ENCODE results near the gene APLN.

Gene APLN

DNA sequence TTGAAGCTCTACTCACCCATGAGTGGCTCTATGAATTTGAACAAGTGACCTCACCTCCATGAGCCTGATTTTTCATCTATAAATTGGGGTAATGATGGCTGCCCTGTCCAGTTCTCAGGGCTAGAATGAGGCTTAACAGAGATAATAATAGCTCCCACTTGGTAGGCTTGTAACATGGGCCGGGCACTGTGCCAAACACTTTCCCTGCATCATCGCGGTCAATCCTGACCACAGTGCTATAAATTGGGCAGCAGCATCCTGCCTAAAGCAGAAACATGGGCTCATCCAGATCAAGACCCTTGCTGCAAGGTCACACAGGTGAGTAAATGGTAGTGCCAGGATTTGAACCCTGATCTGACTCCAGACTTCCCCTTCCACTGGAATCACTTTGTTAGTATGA lies 12.8 kb downstream of the APLN start:
- no peak for DNase-seq (ENCODE audit: low read depth in 1 of 2, low spot score in 1 of 2)

DNA sequence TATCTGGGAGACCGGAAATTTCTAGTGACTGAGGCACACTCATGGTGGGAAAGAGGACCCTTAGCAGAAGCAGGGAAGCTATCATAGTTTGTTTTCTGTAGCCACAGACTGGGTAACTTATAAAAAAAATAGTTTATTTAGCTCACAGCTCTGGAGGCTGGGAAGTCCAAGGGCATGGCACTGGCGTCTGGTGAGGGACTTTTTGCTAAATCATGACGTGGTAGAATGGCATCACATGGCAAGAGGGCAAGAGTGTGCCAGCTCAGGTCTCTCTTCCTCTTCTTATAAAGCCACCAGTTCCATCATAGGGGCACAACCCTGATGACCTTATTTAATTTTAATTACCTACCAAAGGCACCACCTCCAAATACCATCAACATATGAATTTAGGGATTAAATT lies 13.3 kb downstream of the APLN start:
- no peak for DNase-seq (ENCODE audit: low read depth in 1 of 2, low spot score in 1 of 2)

DNA sequence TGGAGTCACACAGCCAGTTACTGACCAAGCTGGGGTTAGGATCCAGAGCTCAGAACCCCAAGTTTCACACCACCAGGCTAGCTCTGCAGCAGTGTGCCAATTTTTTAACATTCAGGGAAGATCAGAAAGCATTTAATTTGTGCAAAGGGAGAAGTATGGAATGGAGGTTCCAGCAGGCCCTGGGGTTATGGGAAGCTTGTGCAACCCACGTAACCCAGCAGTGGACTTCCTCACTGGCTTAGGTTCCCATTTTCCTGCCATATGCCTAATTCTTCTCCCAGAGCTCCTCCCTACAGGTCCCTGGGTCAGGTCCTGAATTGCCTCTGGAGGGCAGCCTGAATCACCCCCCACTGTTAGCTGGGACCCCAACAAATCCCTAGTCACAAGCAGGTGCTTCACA lies 14.0 kb downstream of the APLN start:
- DNase-seq (ENCODE audit: low read depth in 1 of 2, low spot score in 1 of 2): no peak

DNA sequence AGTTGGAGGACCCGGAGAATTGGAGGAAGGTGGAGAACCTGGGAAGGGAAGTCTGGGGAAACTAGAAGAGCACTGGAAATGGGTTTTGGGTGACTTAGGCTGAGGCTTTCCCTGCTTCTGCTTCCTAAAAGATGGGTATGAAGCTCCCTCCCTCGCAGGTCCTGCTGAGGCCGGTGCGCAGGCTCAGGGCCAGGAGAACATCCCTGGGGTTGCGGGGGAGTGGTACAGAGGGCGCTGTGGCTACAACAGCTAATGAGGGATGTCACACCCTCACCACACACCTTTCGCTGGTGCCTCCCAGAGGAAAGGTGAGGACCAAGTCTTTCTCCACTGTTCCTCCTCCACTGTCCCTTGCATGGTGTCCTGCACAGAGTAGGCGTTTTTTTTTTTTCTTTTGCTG lies 15.8 kb downstream of the APLN start:
- no peak for DNase-seq (ENCODE audit: low read depth in 1 of 2, low spot score in 1 of 2)

DNA sequence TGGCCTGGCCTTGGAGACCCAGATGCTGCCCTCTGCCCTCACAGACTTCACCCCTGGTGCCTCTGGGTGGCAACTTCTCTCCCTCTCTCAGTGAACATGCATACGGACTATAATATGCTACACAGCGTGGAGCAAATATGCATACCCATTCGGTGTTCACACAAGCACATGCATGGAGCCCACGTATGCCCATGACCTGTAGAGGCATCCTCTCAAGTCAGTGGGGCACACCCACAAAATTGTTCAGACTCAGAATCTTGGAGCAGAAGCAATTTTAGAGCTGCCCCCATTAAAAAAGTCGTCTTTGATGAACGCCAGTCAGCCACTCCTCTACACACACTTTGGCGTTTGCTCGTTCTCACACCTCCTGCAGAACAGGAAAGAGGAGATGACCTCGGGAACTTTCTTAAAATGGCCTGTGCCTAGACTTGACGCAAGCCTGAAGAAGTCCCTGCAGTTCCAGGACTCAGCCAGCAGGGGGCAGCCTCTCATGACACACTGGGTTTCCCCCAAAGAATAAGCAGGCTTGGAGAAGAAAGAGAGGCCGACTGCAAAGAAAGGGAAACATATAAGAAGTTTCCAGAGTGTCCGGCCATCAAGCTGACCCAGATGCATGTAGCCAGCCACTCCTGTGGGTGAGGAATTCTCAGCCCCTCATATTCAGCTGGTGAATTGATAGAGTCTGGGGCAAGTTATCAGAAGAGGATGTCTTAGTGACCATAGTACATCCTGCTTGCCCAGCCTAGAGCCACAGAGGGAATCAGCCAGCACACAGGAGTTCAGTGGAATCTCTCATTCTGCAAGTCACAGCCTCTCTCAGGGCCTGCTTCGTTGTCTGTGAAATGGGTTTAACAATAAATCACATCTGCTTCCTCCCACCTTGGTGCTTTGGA lies 17.3 kb downstream of the APLN start:
- DNase-seq (ENCODE audit: low read depth in 1 of 2, low spot score in 1 of 2): peak; percentile 59 to 60

DNA sequence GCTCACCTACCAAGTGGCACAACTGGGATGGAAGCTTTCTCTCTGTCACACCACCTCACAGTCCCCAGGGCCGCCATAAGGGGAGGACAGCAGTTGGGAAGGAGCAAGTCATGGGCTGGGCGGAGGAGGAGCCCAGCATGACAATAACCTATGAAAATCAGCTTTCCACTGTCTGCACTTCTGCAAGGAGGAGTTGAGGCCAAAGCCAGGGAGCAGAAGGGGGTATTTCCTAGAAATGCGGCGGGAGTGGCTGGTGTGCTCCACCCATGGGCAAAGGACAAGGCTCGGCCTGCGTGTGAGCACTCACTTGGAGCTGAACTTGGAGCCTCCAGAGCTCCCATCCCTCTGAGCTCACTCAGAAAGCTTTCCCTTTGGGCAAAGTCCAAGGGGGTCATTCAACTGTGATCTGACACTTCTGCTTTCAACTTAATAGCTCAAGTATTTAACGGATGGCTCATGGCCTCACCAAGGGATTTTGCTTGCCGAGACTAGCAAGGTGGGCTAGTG lies 18.5 kb downstream of the APLN start:
- DNase-seq (ENCODE audit: low read depth in 1 of 2, low spot score in 1 of 2): no peak

DNA sequence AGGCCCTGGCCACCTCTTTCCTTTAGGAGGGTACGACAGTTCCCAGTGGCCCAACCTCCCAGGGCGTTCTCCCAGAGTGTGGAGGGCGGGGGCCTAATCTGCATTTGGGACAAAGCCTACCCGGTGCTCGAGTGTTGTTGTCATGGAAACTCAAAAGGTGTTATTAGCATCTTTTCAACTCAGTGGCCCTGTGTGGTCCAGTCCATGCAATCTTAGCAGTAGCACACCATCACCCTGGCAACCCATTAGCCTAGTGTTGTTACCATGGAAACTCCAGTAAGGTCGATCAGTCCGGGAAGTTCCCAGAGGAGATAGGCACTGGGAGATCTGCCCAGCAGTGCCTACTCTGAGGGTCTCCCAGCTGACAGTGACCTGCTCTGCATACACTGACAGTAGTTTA lies 20.2 kb downstream of the APLN start:
- DNase-seq (ENCODE audit: low read depth in 1 of 2, low spot score in 1 of 2): no peak

DNA sequence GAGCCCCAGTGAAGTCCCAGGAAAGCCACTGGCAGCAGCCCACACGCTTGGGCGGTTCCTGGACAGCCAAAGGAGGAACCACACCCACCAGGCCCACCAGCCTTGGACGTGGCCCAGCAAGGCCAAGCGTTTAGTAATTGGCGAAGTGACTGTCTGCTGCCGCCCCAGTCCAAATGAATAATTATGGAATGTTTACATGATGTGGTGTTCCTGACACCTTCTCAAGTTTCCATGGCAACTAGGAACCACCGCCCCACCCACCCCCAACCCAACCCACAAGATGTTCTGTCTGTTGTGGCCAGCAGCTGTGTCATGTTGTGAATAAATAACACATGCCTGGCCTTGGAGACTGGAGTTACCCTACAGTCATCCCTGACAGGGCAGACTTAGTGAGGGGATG lies 22.3 kb downstream of the APLN start:
- DNase-seq (ENCODE audit: low read depth in 1 of 2, low spot score in 1 of 2): no peak

DNA sequence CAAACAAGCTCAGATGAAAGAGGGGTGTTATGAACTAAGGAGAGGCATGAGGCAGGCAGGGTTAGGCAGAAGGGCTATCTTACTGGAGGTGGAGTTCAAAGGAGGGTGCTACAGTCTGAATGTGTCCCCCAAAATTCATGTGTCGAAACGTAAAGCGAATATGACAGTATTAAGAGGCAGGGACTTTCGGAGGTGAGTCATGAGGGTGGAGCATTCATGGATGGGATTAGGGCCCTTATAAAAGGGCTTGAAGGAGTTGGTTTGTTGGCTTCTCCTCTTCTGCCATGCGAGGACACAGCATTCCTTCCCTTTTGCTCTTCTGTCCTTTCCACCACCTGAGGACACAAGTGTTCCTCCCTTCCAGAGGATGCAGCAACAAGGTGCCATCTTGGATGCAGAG lies 22.9 kb downstream of the APLN start:
- DNase-seq (ENCODE audit: low read depth in 1 of 2, low spot score in 1 of 2): no peak

DNA sequence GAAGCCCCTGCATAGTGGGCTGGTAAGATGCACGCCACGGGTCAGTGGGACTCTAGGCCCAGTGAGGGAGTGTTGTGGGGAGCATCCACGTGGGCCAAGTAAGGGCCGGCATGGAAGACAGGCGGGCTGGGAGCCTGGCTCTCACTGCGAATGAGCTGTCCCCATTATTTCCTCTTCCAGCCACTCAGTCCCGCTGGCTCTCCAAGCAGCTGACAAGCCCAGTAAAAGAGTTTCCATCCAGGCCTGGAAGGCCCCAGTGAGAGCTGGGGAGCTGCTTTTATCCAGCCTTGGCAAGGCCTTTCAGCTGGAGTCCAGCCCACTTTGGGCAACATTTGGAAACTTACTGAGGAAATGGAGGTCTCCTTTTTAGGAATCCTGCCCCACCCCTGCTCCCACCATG lies 24.9 kb downstream of the APLN start:
- no peak for DNase-seq (ENCODE audit: low read depth in 1 of 2, low spot score in 1 of 2)

DNA sequence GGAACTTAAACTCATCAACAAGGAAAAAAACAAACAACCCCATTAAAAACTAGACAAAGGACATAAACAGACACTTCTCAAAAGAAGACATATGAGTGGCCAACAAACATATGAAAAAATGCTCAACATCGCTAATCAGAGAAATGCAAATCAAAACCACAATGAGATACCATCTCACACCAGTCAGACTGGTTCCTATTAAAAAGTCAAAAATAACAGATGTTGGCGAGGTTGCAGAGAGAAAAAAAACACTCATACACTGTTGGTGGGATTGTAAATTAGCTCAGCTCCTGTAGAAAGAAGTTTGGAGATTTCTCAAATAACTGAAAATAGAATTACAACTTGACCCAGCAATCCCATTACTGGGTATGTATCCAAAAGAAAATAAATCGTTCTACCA lies 28.7 kb downstream of the APLN start:
- no peak for DNase-seq (ENCODE audit: low read depth in 1 of 2, low spot score in 1 of 2)

DNA sequence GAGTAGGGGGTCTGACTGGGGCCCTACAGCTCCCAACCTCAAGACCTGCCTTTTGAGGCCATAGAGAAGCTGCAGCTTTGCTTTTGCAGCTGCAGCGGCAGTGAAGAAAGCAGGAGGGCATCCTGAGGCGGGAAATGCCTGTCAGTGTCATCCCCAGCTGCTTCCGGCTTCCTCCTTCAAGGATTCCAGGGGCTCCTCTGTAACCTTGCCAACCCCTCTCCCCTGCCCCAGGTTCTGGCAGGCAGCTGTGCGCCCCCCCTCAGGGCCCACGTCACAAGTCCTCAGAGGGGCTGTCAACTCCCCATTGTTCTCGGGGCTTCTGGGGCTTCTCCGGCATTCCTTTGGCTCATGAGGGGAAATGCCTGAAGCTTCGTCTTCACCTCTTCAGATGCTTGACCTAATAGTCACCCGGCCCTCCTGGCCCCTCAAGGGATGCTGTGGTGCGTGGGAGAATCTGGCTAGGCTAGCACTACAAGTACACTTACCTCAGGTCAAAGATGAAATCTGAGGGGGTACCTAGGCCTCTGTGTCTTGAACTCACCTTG lies 31.9 kb downstream of the APLN start:
- no peak for DNase-seq (ENCODE audit: low read depth in 1 of 2, low spot score in 1 of 2)

DNA sequence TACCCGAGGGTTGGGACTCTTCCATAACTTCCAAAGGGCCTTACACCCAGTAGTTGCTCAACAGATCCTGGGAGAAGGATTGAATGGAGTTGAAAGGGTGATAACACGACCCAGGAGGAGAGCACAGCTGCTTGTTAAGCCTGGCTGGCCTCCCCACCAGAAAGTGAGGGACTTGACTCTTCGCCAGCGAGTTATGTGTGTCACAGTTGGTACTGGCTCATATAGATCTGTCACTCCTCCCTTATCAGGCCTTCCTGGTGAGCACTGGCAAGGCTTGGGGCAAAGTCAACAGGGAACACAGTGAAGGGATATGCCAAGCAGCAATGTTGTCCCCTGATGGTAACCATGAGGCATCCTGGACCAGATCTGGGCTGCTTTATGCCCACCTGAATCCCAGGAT lies 35.8 kb downstream of the APLN start:
- DNase-seq (ENCODE audit: low read depth in 1 of 2, low spot score in 1 of 2): no peak

DNA sequence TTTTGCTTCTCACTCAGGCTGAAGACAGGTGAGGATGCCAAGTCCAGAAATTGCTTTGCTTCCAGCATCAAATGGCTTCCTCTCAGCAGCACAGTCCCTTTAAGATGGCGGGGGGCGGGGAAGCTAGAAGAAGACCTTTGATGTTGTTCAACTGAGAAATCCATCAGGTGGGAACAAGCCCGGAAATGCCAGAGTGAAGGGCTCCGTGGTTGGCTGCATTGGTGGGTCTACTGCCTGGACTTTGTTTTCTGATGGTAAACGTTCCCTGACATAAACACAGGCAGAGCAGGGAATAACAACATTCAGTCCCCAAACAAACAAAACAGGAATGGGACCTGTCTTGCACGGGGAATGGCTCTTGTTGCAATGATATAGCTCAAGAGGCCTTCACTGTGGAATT lies 37.3 kb downstream of the APLN start:
- no peak for DNase-seq (ENCODE audit: low read depth in 1 of 2, low spot score in 1 of 2)

DNA sequence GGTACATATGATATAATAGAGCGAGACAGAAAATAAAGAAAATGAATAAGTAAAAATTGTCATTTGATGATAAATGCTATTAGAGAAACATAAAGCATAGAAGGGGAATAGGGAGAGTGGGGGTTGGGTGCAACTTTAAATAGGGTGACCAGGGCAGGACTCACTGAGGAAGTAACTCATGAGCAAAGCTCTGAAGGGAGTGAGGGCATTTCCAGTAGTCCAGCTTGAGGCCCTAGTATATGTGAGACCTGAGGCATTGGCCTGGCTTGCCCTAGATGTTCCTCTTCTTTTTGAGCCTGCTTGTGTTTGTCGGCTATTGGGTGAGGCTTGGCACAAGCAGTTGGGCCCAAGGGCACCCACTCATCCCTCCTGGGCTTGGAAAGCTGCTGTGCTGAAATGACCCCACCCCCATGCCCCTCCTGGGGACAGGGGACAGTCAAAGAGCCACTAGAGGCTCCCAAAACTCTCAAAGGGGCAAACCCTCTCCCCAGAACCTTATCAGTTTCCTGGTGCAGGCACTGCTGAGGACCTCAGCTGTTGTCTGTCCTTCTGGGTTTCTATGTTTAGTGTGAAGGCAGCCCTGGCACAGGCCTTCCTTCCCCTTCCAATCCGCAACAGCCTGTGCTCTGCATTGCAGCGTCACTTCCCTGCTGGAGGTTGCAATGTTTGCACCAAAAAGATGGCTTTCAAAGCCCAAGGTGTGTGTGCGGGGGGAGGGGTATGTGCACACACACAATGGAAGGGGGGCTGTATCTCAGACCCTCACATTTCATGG lies 40.1 kb downstream of the APLN start:
- no peak for DNase-seq (ENCODE audit: low read depth in 1 of 2, low spot score in 1 of 2)

DNA sequence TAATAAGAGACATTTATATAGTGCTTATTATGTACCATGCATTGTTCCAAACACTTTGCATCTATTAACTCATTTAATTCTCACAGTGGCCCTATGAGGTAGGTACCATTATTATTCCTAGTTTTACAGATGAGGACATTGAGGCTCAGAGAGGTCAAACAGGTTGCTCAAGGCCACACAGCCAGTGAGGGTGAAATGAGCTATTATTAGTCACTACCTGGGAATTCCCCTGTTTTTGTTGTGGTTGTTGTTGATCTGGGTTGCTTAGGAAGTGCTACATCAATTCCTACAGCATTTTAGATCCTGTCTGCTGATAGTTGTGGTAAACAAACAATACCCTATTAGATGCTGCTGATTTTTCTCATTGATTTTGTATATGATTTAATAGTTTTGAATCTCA lies 41.2 kb downstream of the APLN start:
- DNase-seq (ENCODE audit: low read depth in 1 of 2, low spot score in 1 of 2): no peak

DNA sequence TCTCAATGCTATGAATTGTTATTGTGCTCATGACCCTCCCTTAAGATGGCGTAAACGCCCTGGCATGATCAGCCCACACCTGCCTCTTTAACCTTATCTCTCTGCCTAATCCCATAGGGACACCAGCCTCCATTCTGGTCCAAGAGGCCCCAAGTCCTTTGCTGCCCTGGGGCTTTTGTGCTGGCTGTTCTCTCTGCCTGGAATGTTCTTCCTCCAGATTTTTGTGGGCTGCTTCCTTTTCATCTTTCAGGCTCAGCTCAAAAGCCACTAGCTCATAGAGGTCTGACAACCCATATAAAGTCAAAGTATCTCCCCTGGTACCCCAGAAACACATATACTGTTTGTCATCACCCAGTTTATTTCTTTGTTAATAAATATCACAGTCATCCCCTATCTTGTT lies 42.4 kb downstream of the APLN start:
- DNase-seq (ENCODE audit: low read depth in 1 of 2, low spot score in 1 of 2): no peak

DNA sequence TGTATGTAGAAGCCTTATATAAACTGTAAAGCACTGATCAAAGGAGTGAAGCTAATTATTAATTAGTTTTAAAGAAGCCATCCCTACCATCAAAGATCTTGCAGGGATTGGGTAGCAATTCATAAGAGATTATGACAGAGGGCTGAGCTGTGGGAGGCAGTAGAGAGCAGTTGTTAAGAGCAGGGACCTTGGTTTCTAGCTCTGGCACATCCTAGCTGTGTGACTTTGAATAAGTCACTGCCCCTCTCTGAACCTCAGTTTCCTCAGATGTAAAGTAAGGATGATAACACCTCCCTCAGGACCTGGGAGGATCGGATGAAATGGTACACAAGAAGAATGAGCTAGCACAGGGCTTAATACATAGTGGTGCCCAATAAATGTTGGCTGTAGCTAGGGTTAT lies 45.4 kb downstream of the APLN start:
- no peak for DNase-seq (ENCODE audit: low read depth in 1 of 2, low spot score in 1 of 2)

DNA sequence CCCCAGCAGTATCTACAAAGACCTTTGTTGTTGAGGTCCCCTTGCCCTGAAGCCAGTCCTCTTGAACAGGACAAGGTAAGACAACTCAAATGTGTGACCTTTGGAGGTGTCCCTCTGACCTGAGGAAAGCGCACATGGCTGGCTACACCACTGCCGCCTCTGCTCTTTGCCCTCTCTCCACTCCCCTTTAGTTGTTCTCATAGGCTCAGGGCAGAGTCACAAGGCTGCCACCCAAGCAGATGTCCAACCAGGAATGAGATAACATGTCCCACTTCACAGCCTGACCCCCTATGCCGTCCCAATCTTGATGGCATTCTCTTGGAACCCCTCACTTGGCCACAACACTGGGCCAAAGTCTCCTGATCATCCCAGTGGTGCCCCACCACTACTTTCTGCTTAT lies 46.3 kb downstream of the APLN start:
- DNase-seq (ENCODE audit: low read depth in 1 of 2, low spot score in 1 of 2): no peak

DNA sequence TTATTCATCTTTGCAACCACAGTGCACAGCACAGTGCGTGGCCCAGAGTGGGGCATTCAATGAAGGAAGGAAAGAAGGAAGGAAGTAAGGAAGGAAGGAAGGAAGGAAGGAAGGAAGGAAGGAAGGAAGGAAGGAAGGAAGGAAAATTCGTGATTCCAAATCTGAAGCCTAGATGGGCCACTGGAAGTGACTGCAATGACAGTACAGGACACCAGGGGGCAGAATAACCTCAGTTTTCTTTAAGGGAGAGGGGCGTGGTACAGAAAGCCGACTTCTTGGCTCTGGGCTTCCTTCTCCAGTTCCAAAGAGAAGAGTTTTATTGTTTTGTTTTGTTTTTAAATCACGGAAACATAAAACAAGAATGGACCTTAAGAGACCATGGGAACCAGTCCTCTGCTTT lies 47.8 kb downstream of the APLN start:
- peak in 1 of 2 donors; percentile 34 for DNase-seq (ENCODE audit: low read depth in 1 of 2, low spot score in 1 of 2)

DNA sequence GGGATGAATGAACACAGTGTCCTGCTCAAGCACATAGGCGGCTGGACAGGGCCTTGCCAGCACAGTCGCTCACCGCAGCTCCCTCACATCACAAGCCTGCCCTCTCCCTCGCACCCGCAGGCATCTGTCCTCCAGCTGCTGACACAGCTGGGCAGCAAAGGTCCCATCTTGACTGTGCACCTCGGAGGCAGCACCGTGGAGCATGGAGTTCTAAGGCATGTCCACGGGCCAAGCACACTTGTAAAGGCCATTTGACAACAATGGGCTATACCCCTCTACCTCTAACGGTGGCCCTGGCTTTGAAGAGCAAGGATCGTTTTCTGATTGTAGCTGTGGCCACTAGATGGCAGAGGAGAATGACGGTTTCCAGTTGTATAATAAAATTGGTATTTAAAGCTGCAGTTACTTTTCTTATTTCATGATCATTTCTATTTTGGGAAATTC lies 53.8 kb downstream of the APLN start:
- DNase-seq (ENCODE audit: low read depth in 1 of 2, low spot score in 1 of 2): no peak

DNA sequence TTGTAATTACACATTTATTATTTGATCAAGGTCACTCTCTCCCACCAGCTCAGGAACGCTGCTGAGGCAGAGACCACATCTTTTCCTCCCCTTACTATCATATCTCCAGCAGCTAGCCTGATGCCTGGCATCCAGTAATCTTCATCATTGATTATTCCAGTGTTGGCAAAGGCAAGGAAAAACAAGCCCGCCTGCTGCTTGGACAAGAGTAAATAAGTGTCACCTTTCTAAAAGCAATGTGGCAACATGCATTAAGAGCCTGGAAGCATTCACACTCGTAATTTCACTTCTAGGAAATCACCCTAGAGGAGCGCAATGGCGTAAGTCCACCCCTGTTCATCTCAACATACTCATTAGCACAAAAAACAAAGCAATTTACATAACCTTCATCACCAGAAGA lies 54.8 kb downstream of the APLN start:
- DNase-seq (ENCODE audit: low read depth in 1 of 2, low spot score in 1 of 2): no peak
